Measurements from ENCODE around the gene MYL6. TPM values are rescaled to one million over a fixed set of nuclear protein-coding genes. Genes with fewer than 3 reads are reported as not detected.

The MYL6 gene
- total RNA-seq, 4 donors from 2014 or later = 773 to 1,142 (median 915) TPM

GRCh38 chr12:56121204-56121870 lies 36.8 kb upstream of the MYL6 start:
- 92% methylated on average over 7 of the region's 11 CpGs for WGBS
- H3K27ac ChIP-seq = no peak overlapping the region
- no peak overlapping the region for H3K4me3 ChIP-seq
- H3K9me3 ChIP-seq = no peaks in the 10 kb centered on the region
- peaks cover 38% of the 10 kb centered on the region for H3K4me1 ChIP-seq
- no peaks in the 10 kb centered on the region for H3K27me3 ChIP-seq
- H3K36me3 ChIP-seq = peaks cover 13% of the 10 kb centered on the region
- TF ChIP-seq POLR2AphosphoS5 (IDR thresholded peaks at IDR 0.05) (no peak), CTCF (IDR thresholded peaks at IDR 0.05) (no peak), POLR2A (IDR thresholded peaks at IDR 0.05) (no peak), EP300 (IDR thresholded peaks at IDR 0.05) (no peak)
- no peak for DNase-seq (ENCODE audit: low spot score in 2 of 2)

- H3K4me3 ChIP-seq = no peak overlapping the region
- no peak for DNase-seq (ENCODE audit: low spot score in 2 of 2)
- WGBS = 80% methylated on average over 2 of the region's 2 CpGs
- H3K27ac ChIP-seq = no peak overlapping the region
- H3K27me3 ChIP-seq = no peaks in the 10 kb centered on the region
- no peaks in the 10 kb centered on the region for H3K9me3 ChIP-seq
- peaks cover 13% of the 10 kb centered on the region for H3K36me3 ChIP-seq
- H3K4me1 ChIP-seq = peaks cover 50% of the 10 kb centered on the region
- TF ChIP-seq EP300 (IDR thresholded peaks at IDR 0.05) = no peak
- TF ChIP-seq CTCF (IDR thresholded peaks at IDR 0.05) = no peak
- no peak for TF ChIP-seq POLR2AphosphoS5 (IDR thresholded peaks at IDR 0.05)
- no peak for TF ChIP-seq POLR2A (IDR thresholded peaks at IDR 0.05)
These were observed 35.5 kb upstream of the MYL6 start for GRCh38 chr12:56122637-56123036.

- H3K4me1 ChIP-seq = peaks cover 41% of the 10 kb centered on the region
- no peak for DNase-seq (ENCODE audit: low spot score in 2 of 2)
- TF ChIP-seq POLR2AphosphoS5 (IDR thresholded peaks at IDR 0.05) (no peak), CTCF (IDR thresholded peaks at IDR 0.05) (no peak), EP300 (IDR thresholded peaks at IDR 0.05) (no peak), POLR2A (IDR thresholded peaks at IDR 0.05) (no peak)
- H3K36me3 ChIP-seq = peaks cover 13% of the 10 kb centered on the region
- no peak overlapping the region for H3K4me3 ChIP-seq
- H3K27ac ChIP-seq = no peak overlapping the region
- 86% methylated on average over 4 of the region's 4 CpGs for WGBS
- no peaks in the 10 kb centered on the region for H3K9me3 ChIP-seq
- H3K27me3 ChIP-seq = no peaks in the 10 kb centered on the region
These were observed 34.0 kb upstream of the MYL6 start for GRCh38 chr12:56124133-56124532.

GRCh38 chr12:56126732-56127239 lies 31.4 kb upstream of the MYL6 start:
- Histone ChIP-seq H3K27me3 (no peaks in the 10 kb centered on the region), H3K9me3 (no peaks in the 10 kb centered on the region), H3K4me1 (peaks cover 35% of the 10 kb centered on the region), H3K27ac (peak overlapping the region; percentile 78), H3K4me3 (peak overlapping the region; percentile 83), H3K36me3 (peaks cover 16% of the 10 kb centered on the region)
- 40% methylated on average over 3 of the region's 3 CpGs for WGBS
- no peak for DNase-seq (ENCODE audit: low spot score in 2 of 2)
- TF ChIP-seq EP300 (IDR thresholded peaks at IDR 0.05) = no peak
- no peak for TF ChIP-seq CTCF (IDR thresholded peaks at IDR 0.05)

GRCh38 chr12:56127485-56127887 lies 30.7 kb upstream of the MYL6 start:
- Histone ChIP-seq H3K36me3 (peaks cover 22% of the 10 kb centered on the region), H3K9me3 (no peaks in the 10 kb centered on the region), H3K4me1 (peaks cover 35% of the 10 kb centered on the region), H3K4me3 (peak overlapping the region; percentile 83), H3K27me3 (no peaks in the 10 kb centered on the region), H3K27ac (peak overlapping the region; percentile 78)
- no peak for DNase-seq (ENCODE audit: low spot score in 2 of 2)
- TF ChIP-seq POLR2A (IDR thresholded peaks at IDR 0.05) (no peak), POLR2AphosphoS5 (IDR thresholded peaks at IDR 0.05) (no peak), EP300 (IDR thresholded peaks at IDR 0.05) (no peak), CTCF (IDR thresholded peaks at IDR 0.05) (no peak)
- WGBS = 2% methylated on average over 8 of the region's 8 CpGs

Measured in suprapubic skin (tissue), 4 donors.